DMS79 (cell line): ENCODE measurements around the gene LEF1.

Source experiments
- DNase-seq: peaks from one replicate; lab custom pipeline; 2025; lab: John Stamatoyannopoulos, UW

Gene LEF1

GRCh38 chr4:108168671-108169523 is at the start of gene LEF1:
Gene LEF1 (minus strand): TSS chr4:108168932. CDS start chr4:108167767, 1,165 bp downstream.
- peak; percentile 44 for DNase-seq

GRCh38 chr4:108216510-108216909 is 47.8 kb upstream of the LEF1 start:
- DNase-seq = no peak

- DNase-seq = no peak
These were observed 46.3 kb upstream of the LEF1 start for GRCh38 chr4:108215055-108215454.

- no peak for DNase-seq
These were observed 45.0 kb upstream of the LEF1 start for GRCh38 chr4:108213723-108214122.

GRCh38 chr4:108213308-108213707 is 44.6 kb upstream of the LEF1 start:
- no peak for DNase-seq

- no peak for DNase-seq
These were observed 42.5 kb upstream of the LEF1 start for GRCh38 chr4:108210989-108211835.

GRCh38 chr4:108209489-108209888 is 40.8 kb upstream of the LEF1 start:
- DNase-seq = no peak

GRCh38 chr4:108205859-108206258 is 37.1 kb upstream of the LEF1 start:
- DNase-seq = no peak

GRCh38 chr4:108204518-108204917 is 35.8 kb upstream of the LEF1 start:
- no peak for DNase-seq

- DNase-seq = no peak
These were observed 34.6 kb upstream of the LEF1 start for GRCh38 chr4:108203377-108203776.

- DNase-seq = no peak
These were observed 33.0 kb upstream of the LEF1 start for GRCh38 chr4:108201774-108202173.

- no peak for DNase-seq
These were observed 31.1 kb upstream of the LEF1 start for GRCh38 chr4:108199881-108200280.

- no peak for DNase-seq
These were observed 25.3 kb upstream of the LEF1 start for GRCh38 chr4:108193886-108194672.

- DNase-seq = no peak
These were observed 24.2 kb upstream of the LEF1 start for GRCh38 chr4:108192935-108193334.

- peak; percentile 53 for DNase-seq
These were observed 23.3 kb upstream of the LEF1 start for GRCh38 chr4:108192056-108192455.

- DNase-seq = no peak
These were observed 22.7 kb upstream of the LEF1 start for GRCh38 chr4:108191269-108191914.

- no peak for DNase-seq
These were observed 20.0 kb upstream of the LEF1 start for GRCh38 chr4:108188770-108189169.

GRCh38 chr4:108185252-108185651 is 16.5 kb upstream of the LEF1 start:
- no peak for DNase-seq

- DNase-seq = no peak
These were observed 15.8 kb upstream of the LEF1 start for GRCh38 chr4:108184453-108185049.

GRCh38 chr4:108181704-108182103 is 13.0 kb upstream of the LEF1 start:
- no peak for DNase-seq

- no peak for DNase-seq
These were observed 11.8 kb upstream of the LEF1 start for GRCh38 chr4:108180513-108180912.
